ENCODE measurements around the gene SVEP1.
"Not testable (repeated sequence)": the region's sequence is repeated elsewhere in the genome, so short reads cannot be mapped to it uniquely, and the experiment has no call there.

Gene SVEP1

DNA sequence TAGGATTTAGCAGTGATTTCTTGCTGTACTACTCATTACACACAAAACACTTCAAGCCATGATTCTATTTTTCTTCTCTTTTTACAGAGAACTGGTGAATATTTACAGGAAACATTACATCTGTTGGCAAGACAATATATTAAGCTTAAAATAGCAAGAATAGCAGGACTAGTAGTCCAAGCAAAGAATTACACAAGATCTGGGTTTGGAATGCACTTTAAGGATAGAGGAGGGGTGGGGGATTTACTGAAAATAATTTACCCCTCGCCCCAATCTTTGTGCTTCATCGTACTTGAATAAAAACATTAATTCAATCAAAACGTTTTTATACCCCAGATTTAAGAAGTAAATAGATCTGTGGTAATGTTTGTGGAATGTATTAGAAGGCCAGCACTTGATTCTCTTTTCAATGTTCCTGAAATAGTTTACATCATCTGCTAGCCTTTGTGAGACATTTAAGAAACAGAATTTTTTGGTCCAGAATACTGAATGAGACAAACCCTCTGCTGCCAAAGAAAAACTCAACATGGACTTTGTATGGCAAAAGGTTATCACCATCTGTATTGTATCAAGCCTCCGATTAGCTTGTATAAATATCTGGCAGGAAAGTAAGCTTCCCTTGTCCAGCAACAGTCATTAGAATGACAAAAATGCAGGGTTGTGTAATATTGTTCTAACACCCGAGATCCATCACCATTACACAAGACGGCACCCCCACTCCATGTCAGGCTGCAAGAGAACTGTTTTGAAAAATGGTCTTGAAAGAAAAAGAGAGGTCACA is 23.8 kb downstream of the SVEP1 start:
- H3K9ac ChIP-seq (ENCODE audit: low read depth in 1 of 2, low read length in 2 of 2) = no peak overlapping the region
- H3K27me3 ChIP-seq (ENCODE audit: control insufficient read depth in 1 of 2, insufficient read depth in 2 of 2, low read length in 2 of 2) = no peaks in the 10 kb centered on the region
- no peaks in the 10 kb centered on the region for H3K4me1 ChIP-seq (ENCODE audit: control insufficient read depth in 1 of 2, insufficient read depth in 2 of 2, low read length in 2 of 2)
- H3K27ac ChIP-seq (ENCODE audit: low read depth, low read length) = no peak overlapping the region
- no peak overlapping the region for H3K4me3 ChIP-seq (ENCODE audit: low read depth in 1 of 2, low read length in 2 of 2)
- no peaks in the 10 kb centered on the region for H3K36me3 ChIP-seq (ENCODE audit: control insufficient read depth in 1 of 2, insufficient read depth in 2 of 2, low read length in 2 of 2)
- no peaks in the 10 kb centered on the region for H3K9me3 ChIP-seq (ENCODE audit: control insufficient read depth in 1 of 2, low read length in 2 of 2)

DNA sequence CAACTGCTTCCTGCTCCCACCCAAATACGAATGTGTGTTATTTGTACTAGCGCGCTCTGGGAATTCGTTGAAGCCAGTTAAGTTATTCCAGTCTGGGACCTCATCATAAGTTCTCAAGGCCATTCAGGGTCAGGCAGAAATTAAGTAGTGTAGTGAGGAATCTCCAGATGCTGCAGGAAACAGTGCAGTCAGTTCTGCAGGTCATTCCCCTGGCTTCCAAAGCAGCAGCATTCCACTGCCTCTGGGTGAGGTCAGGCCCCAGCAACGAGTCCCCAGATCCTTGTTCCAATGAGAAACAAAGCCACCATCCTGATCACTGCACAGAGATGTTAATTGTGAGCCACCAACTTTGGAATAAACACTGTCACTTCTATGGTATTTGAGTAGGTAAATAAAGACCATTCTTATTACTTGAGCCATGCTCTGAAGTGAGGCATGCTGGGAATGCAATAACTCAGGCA is 33.1 kb downstream of the SVEP1 start:
- no peak overlapping the region for H3K27ac ChIP-seq (ENCODE audit: low read depth, low read length)
- H3K9me3 ChIP-seq (ENCODE audit: control insufficient read depth in 1 of 2, low read length in 2 of 2) = no peaks in the 10 kb centered on the region

DNA sequence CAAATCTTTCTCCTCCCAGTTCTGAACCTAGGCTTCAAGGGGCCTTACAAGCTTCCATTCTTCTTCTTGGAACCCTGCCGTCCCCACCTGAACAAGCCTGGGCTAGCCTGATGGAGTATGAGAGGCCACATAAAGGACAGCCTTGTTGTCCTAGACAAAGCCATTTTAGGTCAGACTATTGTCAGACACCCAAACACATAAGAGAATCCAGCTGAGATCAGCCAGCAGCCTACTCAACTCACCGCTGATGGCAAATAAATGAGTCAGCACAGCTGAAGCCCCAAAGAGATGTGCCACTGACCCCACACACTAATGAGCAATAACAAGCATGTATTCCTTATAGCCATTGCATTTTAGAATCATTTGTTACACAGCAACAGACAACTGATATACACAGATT is 33.8 kb downstream of the SVEP1 start:
- no peak overlapping the region for H3K27ac ChIP-seq (ENCODE audit: low read depth, low read length)
- no peaks in the 10 kb centered on the region for H3K9me3 ChIP-seq (ENCODE audit: control insufficient read depth in 1 of 2, low read length in 2 of 2)
- H3K4me3 ChIP-seq (ENCODE audit: low read depth in 1 of 2, low read length in 2 of 2) = no peak overlapping the region

More for the DNA sequence above, 33.1 kb downstream of the SVEP1 start:
- Histone ChIP-seq H3K9ac (ENCODE audit: low read depth in 1 of 2, low read length in 2 of 2) (no peak overlapping the region), H3K4me1 (ENCODE audit: control insufficient read depth in 1 of 2, insufficient read depth in 2 of 2, low read length in 2 of 2) (no peaks in the 10 kb centered on the region), H3K36me3 (ENCODE audit: control insufficient read depth in 1 of 2, insufficient read depth in 2 of 2, low read length in 2 of 2) (no peaks in the 10 kb centered on the region), H3K4me3 (ENCODE audit: low read depth in 1 of 2, low read length in 2 of 2) (no peak overlapping the region), H3K27me3 (ENCODE audit: control insufficient read depth in 1 of 2, insufficient read depth in 2 of 2, low read length in 2 of 2) (no peaks in the 10 kb centered on the region)

DNA sequence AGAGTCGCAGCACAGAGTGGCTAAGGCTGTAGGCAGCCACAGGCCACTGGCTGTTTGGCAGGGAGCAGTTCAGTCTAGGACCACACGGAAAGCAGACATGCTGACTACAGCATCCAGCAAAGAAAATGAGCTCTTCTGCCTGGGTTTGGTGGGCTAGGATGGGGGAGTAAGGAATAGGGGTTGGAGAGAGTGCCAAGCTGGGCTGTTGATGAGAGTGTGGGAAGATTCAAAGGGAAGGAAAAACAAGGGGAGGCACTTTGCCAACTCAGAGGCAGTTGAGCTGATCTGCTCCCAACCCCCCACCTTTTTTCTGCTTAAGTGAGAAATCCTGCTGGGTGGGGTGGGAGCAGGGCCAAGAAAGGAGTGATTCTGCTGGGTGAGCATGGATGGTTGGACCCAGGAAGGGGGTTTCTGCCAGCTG is 35.9 kb downstream of the SVEP1 start:
- H3K4me3 ChIP-seq (ENCODE audit: low read depth in 1 of 2, low read length in 2 of 2) = no peak overlapping the region
- no peaks in the 10 kb centered on the region for H3K4me1 ChIP-seq (ENCODE audit: control insufficient read depth in 1 of 2, insufficient read depth in 2 of 2, low read length in 2 of 2)
- no peaks in the 10 kb centered on the region for H3K27me3 ChIP-seq (ENCODE audit: control insufficient read depth in 1 of 2, insufficient read depth in 2 of 2, low read length in 2 of 2)
- H3K9me3 ChIP-seq (ENCODE audit: control insufficient read depth in 1 of 2, low read length in 2 of 2) = no peaks in the 10 kb centered on the region
- H3K9ac ChIP-seq (ENCODE audit: low read depth in 1 of 2, low read length in 2 of 2) = no peak overlapping the region
- H3K36me3 ChIP-seq (ENCODE audit: control insufficient read depth in 1 of 2, insufficient read depth in 2 of 2, low read length in 2 of 2) = no peaks in the 10 kb centered on the region
- no peak overlapping the region for H3K27ac ChIP-seq (ENCODE audit: low read depth, low read length)

More for the DNA sequence above, 33.8 kb downstream of the SVEP1 start:
- H3K9ac ChIP-seq (ENCODE audit: low read depth in 1 of 2, low read length in 2 of 2) = no peak overlapping the region
- no peaks in the 10 kb centered on the region for H3K36me3 ChIP-seq (ENCODE audit: control insufficient read depth in 1 of 2, insufficient read depth in 2 of 2, low read length in 2 of 2)
- H3K27me3 ChIP-seq (ENCODE audit: control insufficient read depth in 1 of 2, insufficient read depth in 2 of 2, low read length in 2 of 2) = no peaks in the 10 kb centered on the region
- H3K4me1 ChIP-seq (ENCODE audit: control insufficient read depth in 1 of 2, insufficient read depth in 2 of 2, low read length in 2 of 2) = no peaks in the 10 kb centered on the region

DNA sequence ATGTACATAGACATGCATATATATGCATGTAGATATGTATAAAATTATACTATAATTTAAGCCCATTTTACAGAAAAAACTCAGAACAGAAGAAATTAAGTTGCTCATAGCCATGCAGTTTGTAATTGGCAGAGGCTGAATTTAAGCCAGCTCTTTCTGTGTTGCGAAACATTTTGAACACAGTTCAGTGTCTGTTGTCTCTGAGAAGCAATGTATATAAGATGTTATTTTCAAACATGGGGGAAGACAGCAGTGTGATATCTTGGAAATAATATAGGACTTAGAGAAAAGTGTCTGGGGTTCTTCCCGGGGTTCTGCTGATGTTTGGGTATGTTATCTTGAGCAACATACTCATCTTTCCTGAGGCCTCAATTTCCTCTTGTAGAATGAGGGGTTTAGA is 37.6 kb downstream of the SVEP1 start:
- Histone ChIP-seq H3K4me3 (ENCODE audit: low read depth in 1 of 2, low read length in 2 of 2) (no peak overlapping the region), H3K27me3 (ENCODE audit: control insufficient read depth in 1 of 2, insufficient read depth in 2 of 2, low read length in 2 of 2) (no peaks in the 10 kb centered on the region), H3K9ac (ENCODE audit: low read depth in 1 of 2, low read length in 2 of 2) (no peak overlapping the region), H3K27ac (ENCODE audit: low read depth, low read length) (no peak overlapping the region), H3K4me1 (ENCODE audit: control insufficient read depth in 1 of 2, insufficient read depth in 2 of 2, low read length in 2 of 2) (no peaks in the 10 kb centered on the region), H3K36me3 (ENCODE audit: control insufficient read depth in 1 of 2, insufficient read depth in 2 of 2, low read length in 2 of 2) (no peaks in the 10 kb centered on the region), H3K9me3 (ENCODE audit: control insufficient read depth in 1 of 2, low read length in 2 of 2) (no peaks in the 10 kb centered on the region)

DNA sequence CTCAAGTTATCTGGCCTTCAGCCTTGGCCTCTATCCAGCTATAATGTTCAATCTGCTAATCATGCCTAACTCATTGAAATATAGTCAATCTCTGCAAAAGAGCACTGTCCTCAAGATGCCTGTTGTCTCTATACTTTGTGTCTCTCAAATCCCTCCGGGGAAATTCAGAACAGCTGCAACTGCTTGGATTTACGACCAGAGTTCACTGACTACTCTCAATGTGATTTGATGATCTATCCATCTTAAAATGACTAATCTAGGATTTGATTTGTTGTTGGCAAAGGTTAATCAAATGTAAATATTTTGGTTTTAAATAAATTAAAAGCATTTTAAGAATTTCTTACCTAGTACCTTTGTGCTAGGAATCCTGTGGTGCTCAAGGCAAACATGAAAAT is 40.9 kb downstream of the SVEP1 start:
- no peaks in the 10 kb centered on the region for H3K36me3 ChIP-seq (ENCODE audit: control insufficient read depth in 1 of 2, insufficient read depth in 2 of 2, low read length in 2 of 2)
- peaks cover 0 to 3% of the 10 kb centered on the region in 2 donors for H3K9me3 ChIP-seq (ENCODE audit: control insufficient read depth in 1 of 2, low read length in 2 of 2)
- no peak overlapping the region for H3K9ac ChIP-seq (ENCODE audit: low read depth in 1 of 2, low read length in 2 of 2)
- no peak overlapping the region for H3K27ac ChIP-seq (ENCODE audit: low read depth, low read length)
- H3K4me1 ChIP-seq (ENCODE audit: control insufficient read depth in 1 of 2, insufficient read depth in 2 of 2, low read length in 2 of 2) = no peaks in the 10 kb centered on the region
- H3K27me3 ChIP-seq (ENCODE audit: control insufficient read depth in 1 of 2, insufficient read depth in 2 of 2, low read length in 2 of 2) = no peaks in the 10 kb centered on the region
- H3K4me3 ChIP-seq (ENCODE audit: low read depth in 1 of 2, low read length in 2 of 2) = no peak overlapping the region

DNA sequence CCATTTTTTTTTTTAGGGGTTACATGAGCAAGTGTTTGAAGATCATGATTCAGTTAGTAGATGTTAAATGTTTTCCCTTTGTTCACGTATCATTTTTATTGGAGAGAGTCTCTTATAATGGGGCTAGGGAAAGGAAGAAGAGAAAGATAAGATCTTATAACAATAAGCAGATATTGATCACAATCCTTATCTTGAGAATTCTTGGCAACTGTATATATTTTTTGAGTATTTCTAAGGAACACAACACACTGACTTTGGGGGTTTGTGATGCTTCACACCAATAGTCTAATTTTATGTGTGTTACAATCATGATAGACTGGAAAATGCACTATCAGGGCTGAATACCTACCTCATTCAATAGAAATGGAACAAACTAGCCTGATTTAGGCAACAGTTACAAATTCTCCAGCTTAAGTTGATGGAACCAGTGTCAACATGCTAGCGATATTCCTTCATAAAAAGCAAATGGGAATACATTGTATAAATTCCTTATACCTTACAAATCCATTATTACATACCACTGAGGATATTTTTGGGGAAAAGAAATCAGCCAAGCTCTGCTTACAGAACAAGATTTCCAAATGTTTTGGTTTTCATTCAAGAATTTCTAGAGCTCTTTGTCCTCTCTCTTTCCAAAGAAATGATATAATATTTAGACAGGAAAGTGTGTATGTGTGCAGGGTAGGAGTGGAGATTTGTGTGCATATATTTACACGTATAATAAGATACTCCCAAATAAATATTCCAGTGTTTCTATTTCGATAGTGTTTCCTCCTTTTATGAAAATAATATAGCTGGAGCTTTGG is 41.5 kb downstream of the SVEP1 start:
- H3K9ac ChIP-seq (ENCODE audit: low read depth in 1 of 2, low read length in 2 of 2) = no peak overlapping the region
- H3K4me3 ChIP-seq (ENCODE audit: low read depth in 1 of 2, low read length in 2 of 2) = no peak overlapping the region
- no peak overlapping the region for H3K27ac ChIP-seq (ENCODE audit: low read depth, low read length)
- no peaks in the 10 kb centered on the region for H3K4me1 ChIP-seq (ENCODE audit: control insufficient read depth in 1 of 2, insufficient read depth in 2 of 2, low read length in 2 of 2)
- no peaks in the 10 kb centered on the region for H3K36me3 ChIP-seq (ENCODE audit: control insufficient read depth in 1 of 2, insufficient read depth in 2 of 2, low read length in 2 of 2)
- H3K27me3 ChIP-seq (ENCODE audit: control insufficient read depth in 1 of 2, insufficient read depth in 2 of 2, low read length in 2 of 2) = no peaks in the 10 kb centered on the region
- H3K9me3 ChIP-seq (ENCODE audit: control insufficient read depth in 1 of 2, low read length in 2 of 2) = peaks cover 0 to 3% of the 10 kb centered on the region in 2 donors

DNA sequence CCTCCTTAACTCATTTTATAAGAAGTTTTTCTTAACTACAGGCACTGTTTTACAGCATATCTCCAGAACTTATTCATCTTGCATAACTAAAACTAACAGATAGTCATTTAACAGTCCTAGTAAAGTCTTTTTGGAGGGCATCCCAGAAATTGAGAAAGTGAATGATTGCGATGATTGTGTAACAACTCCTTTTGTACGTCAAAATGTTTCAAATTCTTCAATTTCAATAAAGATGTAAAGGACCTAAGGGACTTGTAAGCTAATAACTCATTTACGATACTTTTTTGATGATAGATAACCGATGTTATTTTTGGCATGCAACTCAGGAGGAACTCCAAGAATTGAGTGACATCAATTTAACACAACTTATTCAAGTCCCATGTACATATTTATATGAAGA is 42.7 kb downstream of the SVEP1 start:
- Histone ChIP-seq H3K27me3 (ENCODE audit: control insufficient read depth in 1 of 2, insufficient read depth in 2 of 2, low read length in 2 of 2) (no peaks in the 10 kb centered on the region), H3K9ac (ENCODE audit: low read depth in 1 of 2, low read length in 2 of 2) (no peak overlapping the region), H3K4me3 (ENCODE audit: low read depth in 1 of 2, low read length in 2 of 2) (no peak overlapping the region), H3K27ac (ENCODE audit: low read depth, low read length) (no peak overlapping the region), H3K4me1 (ENCODE audit: control insufficient read depth in 1 of 2, insufficient read depth in 2 of 2, low read length in 2 of 2) (no peaks in the 10 kb centered on the region), H3K9me3 (ENCODE audit: control insufficient read depth in 1 of 2, low read length in 2 of 2) (peaks cover 0 to 3% of the 10 kb centered on the region in 2 donors), H3K36me3 (ENCODE audit: control insufficient read depth in 1 of 2, insufficient read depth in 2 of 2, low read length in 2 of 2) (no peaks in the 10 kb centered on the region)

DNA sequence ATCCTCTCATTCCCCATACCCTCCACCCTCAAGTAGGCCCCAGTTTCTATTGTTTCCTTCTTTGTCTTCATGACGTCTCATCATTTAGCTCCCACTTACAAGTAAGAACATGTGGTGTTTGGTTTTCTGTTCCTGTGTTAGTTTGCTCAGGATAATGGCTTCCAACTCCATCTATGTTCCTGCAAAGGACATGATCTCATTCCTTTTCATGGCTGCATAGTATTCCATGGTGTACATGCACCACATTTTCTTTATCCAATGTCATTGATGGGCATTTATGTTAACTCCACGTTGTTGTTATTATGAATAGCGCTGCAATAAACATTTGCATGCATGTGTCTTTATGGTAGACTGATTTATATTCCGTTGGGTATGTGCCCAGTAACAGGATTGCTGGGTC is 45.4 kb downstream of the SVEP1 start:
- H3K27ac ChIP-seq (ENCODE audit: low read depth, low read length); H3K9me3 ChIP-seq (ENCODE audit: control insufficient read depth in 1 of 2, low read length in 2 of 2); H3K36me3 ChIP-seq (ENCODE audit: control insufficient read depth in 1 of 2, insufficient read depth in 2 of 2, low read length in 2 of 2); H3K4me1 ChIP-seq (ENCODE audit: control insufficient read depth in 1 of 2, insufficient read depth in 2 of 2, low read length in 2 of 2); H3K4me3 ChIP-seq (ENCODE audit: low read depth in 1 of 2, low read length in 2 of 2); H3K27me3 ChIP-seq (ENCODE audit: control insufficient read depth in 1 of 2, insufficient read depth in 2 of 2, low read length in 2 of 2); H3K9ac ChIP-seq (ENCODE audit: low read depth in 1 of 2, low read length in 2 of 2): not testable (repeated sequence)

DNA sequence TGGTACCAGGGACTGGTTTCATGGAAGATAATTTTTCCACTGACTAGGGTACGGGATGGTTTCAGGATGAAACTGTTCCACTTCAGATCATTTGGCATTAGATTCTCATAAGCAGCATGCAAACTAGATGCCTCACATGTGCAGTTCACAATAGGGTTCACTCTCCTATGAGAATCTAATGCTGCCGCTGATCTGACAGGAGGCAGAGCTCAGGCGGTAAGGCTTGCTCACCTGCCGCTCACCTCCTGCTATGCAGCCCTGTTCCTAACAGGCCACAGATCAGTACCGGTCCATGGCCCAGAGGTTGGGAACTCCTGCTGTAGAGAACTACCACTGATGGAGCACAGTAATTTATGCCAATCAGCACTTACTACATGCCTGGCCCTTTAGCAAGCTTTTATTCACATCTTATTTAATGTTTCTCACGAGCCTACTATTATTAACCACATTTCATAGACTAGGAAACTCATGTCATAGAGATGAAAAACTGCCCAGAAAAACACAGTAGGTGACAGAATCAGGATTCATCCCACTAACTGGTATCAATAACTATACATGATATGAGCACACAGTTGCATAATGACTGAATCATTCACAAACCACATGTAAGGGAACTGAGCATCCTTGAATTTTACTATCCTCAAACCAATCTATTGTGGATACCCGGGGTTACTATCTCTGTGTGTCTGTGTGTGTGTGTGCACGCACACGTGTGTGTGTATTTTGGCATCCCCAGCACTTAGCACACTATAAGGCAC is 46.5 kb downstream of the SVEP1 start:
- no peak overlapping the region for H3K27ac ChIP-seq (ENCODE audit: low read depth, low read length)
- peaks cover 0 to 6% of the 10 kb centered on the region in 2 donors for H3K9me3 ChIP-seq (ENCODE audit: control insufficient read depth in 1 of 2, low read length in 2 of 2)
- no peaks in the 10 kb centered on the region for H3K4me1 ChIP-seq (ENCODE audit: control insufficient read depth in 1 of 2, insufficient read depth in 2 of 2, low read length in 2 of 2)
- H3K9ac ChIP-seq (ENCODE audit: low read depth in 1 of 2, low read length in 2 of 2) = no peak overlapping the region
- H3K4me3 ChIP-seq (ENCODE audit: low read depth in 1 of 2, low read length in 2 of 2) = no peak overlapping the region
- no peaks in the 10 kb centered on the region for H3K36me3 ChIP-seq (ENCODE audit: control insufficient read depth in 1 of 2, insufficient read depth in 2 of 2, low read length in 2 of 2)
- H3K27me3 ChIP-seq (ENCODE audit: control insufficient read depth in 1 of 2, insufficient read depth in 2 of 2, low read length in 2 of 2) = no peaks in the 10 kb centered on the region
